ENCODE data around the gene IMPDH1. TPM values are rescaled to one million over a fixed set of nuclear protein-coding genes. Genes with fewer than 3 reads are reported as not detected.

Gene IMPDH1
- total and polyA plus RNA-seq, 9 of the 15 experiments (the other 6 are each of a cell fraction or from before 2014, with no cell fraction given), result 0.80 to 118 (median 64.3) TPM

- TF ChIP-seq TFE3 (CRISPR knock-in tag; IDR thresholded peaks at IDR 0.05) (no peak), ERF (CRISPR knock-in tag; IDR thresholded peaks at IDR 0.05) (no peak), ZNF444 (CRISPR knock-in tag; IDR thresholded peaks at IDR 0.05) (no peak), TRIM24 (IDR thresholded peaks at IDR 0.05) (peak in 1 of 2 experiments; percentile 41; a peak in 1 of 4 replicates), CTBP1 (IDR thresholded peaks at IDR 0.05; ENCODE audit: borderline replicate concordance) (peak; percentile 97), ZFP1 (CRISPR knock-in tag; IDR thresholded peaks at IDR 0.05) (no peak)
Observed at GRCh38 chr7:128409596-128410450, at the start of gene IMPDH1 (continued).

GRCh38 chr7:128459394-128459878, 49.7 kb upstream of the IMPDH1 start:
- ATAC-seq, result peak; percentile 79
- CTCF ChIA-PET (ENCODE audit: low intra/inter-chr PET ratio), result interaction anchor here (1.4 to 6.5 kb wide), 2 partner anchors 30 to 61 kb away, joined by 10 to 173 read pairs; no protein-coding TSS in a partner anchor
- TF ChIP-seq SIN3A (IDR thresholded peaks at IDR 0.05; ENCODE audit: borderline replicate concordance in 2 of 2, control insufficient read depth in 1 of 2, low read depth in 2 of 2, low read length in 2 of 2) (no peak), AFF4 (CRISPR knock-in tag; IDR thresholded peaks at IDR 0.05) (0 out of 2 replicates have a peak, but pooled peaks have one; percentile 8), KLF6 (CRISPR knock-in tag; IDR thresholded peaks at IDR 0.05; ENCODE audit: borderline replicate concordance) (no peak), SUPT5H (IDR thresholded peaks at IDR 0.05) (no peak)
- TF ChIP-seq, protein P1, sequence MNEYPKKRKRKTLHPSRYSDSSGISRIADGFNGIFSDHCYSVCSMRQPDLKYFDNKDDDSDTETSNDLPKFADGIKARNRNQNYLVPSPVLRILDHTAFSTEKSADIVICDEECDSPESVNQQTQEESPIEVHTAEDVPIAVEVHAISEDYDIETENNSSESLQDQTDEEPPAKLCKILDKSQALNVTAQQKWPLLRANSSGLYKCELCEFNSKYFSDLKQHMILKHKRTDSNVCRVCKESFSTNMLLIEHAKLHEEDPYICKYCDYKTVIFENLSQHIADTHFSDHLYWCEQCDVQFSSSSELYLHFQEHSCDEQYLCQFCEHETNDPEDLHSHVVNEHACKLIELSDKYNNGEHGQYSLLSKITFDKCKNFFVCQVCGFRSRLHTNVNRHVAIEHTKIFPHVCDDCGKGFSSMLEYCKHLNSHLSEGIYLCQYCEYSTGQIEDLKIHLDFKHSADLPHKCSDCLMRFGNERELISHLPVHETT (CRISPR knock-in tag; conservative IDR thresholded peaks at IDR 0.05 in 1 of 2, IDR thresholded peaks at IDR 0.05 in 1 of 2), result no peak

More at GRCh38 chr7:128459394-128459878, 49.7 kb upstream of the IMPDH1 start:
- peaks cover 11% of the 10 kb centered on the region; the same call in 2 of the 3 replicates for H3K36me3 ChIP-seq (ENCODE audit: control insufficient read depth, insufficient read depth, low read length)
- no peak overlapping the region for H3K27ac ChIP-seq (ENCODE audit: extremely low read depth, low read depth, low read length)
- in situ Hi-C loops (cut with MboI), result no loop called here
- POLR2A ChIA-PET, result interaction anchor here (0.5 to 1.4 kb wide), 9 partner anchors 11 to 212 kb away, joined by 3 to 5 read pairs (median 3); partner anchors contain the start of gene METTL2B
- 28% methylated on average over 5 of the region's 5 CpGs for WGBS (ENCODE audit: insufficient coverage, low coverage, missing lambda C conversion rate)
- no peaks in the 10 kb centered on the region for H3K27me3 ChIP-seq (ENCODE audit: control insufficient read depth in 2 of 2, insufficient read depth in 2 of 2, low read length in 2 of 2)
- no peaks in the 10 kb centered on the region for H3K9me3 ChIP-seq (replicated peaks; ENCODE audit: control insufficient read depth, insufficient read depth, low read depth, low read length)
- peaks cover 28% of the 10 kb centered on the region for H3K79me2 ChIP-seq (ENCODE audit: control insufficient read depth, insufficient read depth, low read length)
- no peak overlapping the region for H2AFZ ChIP-seq (ENCODE audit: low read depth, low read length)
- H3K9ac ChIP-seq (ENCODE audit: insufficient read depth in 1 of 2, low read depth in 2 of 2, low read length in 2 of 2), result no peak overlapping the region
- peak; percentile 91 for FAIRE-seq
- intact Hi-C loops (cut with micrococcal nuclease), result loop anchor here (1.0 kb wide), 2 partner anchors 32 to 61 kb away; no protein-coding TSS in a partner anchor
- H3K9me1 ChIP-seq (ENCODE audit: control insufficient read depth, insufficient read depth, low read length), result no peaks in the 10 kb centered on the region
- BruUV-seq (replicated peaks), result no TSS peak
- H3K4me1 ChIP-seq (replicated peaks in 1 of 2; ENCODE audit: control insufficient read depth in 2 of 2, insufficient read depth in 2 of 2, low read length in 2 of 2), result peaks cover 21 to 30% of the 10 kb centered on the region in 2 experiments; a peak in 4 of 5 replicates
- H3K4me2 ChIP-seq (ENCODE audit: insufficient read depth, low read length), result peak overlapping the region; percentile 20; the same call in 1 of the 2 replicates
- DNase-seq (ENCODE audit: extremely low read depth in 1 of 4, low spot score in 3 of 4), result peak; percentile 83 to 86 (median 85)
- no peaks in the 10 kb centered on the region for H4K20me1 ChIP-seq (replicated peaks; ENCODE audit: control insufficient read depth, insufficient read depth, low read length)
- no peak overlapping the region for H3K4me3 ChIP-seq
